K562 (cell line): Measurements from ENCODE around the gene CCDC18. TPM values are rescaled to one million over a fixed set of nuclear protein-coding genes. Genes with fewer than 3 reads are reported as not detected.

Experiments
- ATAC-seq: fragments of 200-7000 bp; cut with Tn5 transposase; 3 replicates; pipeline ENCODE4 v1.9.1; 2020; ENCODE audit warnings: moderate library complexity
- BruUV-seq: library from RNA; stranded (reverse); fragments of 400-500 nt; replicated peaks from 2 replicates; lab custom pipeline; 2021; lab: Mats Ljungman, UMichigan
- CTCF ChIA-PET: fragments of 300-600 bp; formaldehyde crosslinking; extraction: SDS; loops from one replicate; lab custom pipeline; 2021; ENCODE audit warnings: low intra/inter-chr PET ratio; lab: Yijun Ruan, JAX
- POLR2A ChIA-PET: fragments of 300-600, 350-650 bp; sonication (Branson Sonifier 250); formaldehyde crosslinking; extraction: SDS; loops from one replicate; lab custom pipeline; 2021; ENCODE audit warnings: antibody characterized with exemption, inconsistent platforms; lab: Yijun Ruan, JAX
- DNase-seq, 4 experiments: peaks; one replicate each; pipeline versions ENCODE4 v3.0.0 to v3.0.0-alpha.2; 2011 to 2018; ENCODE audit warnings: low spot score in 3 of 4, mixed read lengths in 3 of 4; ENCODE audit errors: extremely low read depth in 1 of 4
- FAIRE-seq: peaks from 2 replicates; lab custom pipeline; 2011; peaks lifted over from hg19 to GRCh38; lab: Jason Lieb, UNC
- H2AFZ ChIP-seq: 2 replicates; pipeline ENCODE4 v1.6.0; 2011; ENCODE audit warnings: low read depth, low read length, control low read depth, inconsistent platforms
- H3K27ac ChIP-seq: fragments of 200-600 bp; 3 replicates; pipeline ENCODE4 v1.8.0; 2011; ENCODE audit warnings: low read depth, mild to moderate bottlenecking, control low read depth, inconsistent platforms, low read length, moderate library complexity, mixed read lengths; ENCODE audit errors: extremely low read depth
- H3K27me3 ChIP-seq, 2 experiments: fragments of 300-600 bp in 1 of 2; 2 replicates in 1 of 2; 3 replicates in 1 of 2; pipeline versions ENCODE4 v1.6.0 to v1.8.0; 2011; ENCODE audit warnings: inconsistent platforms in 2 of 2, low read length in 2 of 2, mild to moderate bottlenecking in 1 of 2, mixed read lengths in 1 of 2, moderate library complexity in 1 of 2; ENCODE audit not compliant: control insufficient read depth in 2 of 2, insufficient read depth in 2 of 2
- H3K36me3 ChIP-seq: fragments of 300-600 bp; 3 replicates; pipeline ENCODE4 v1.8.0; 2011; ENCODE audit warnings: mild to moderate bottlenecking, low read length, inconsistent platforms; ENCODE audit not compliant: control insufficient read depth, insufficient read depth
- H3K4me1 ChIP-seq, 2 experiments: fragments of 200-600 bp in 1 of 2; replicated peaks in 1 of 2; 2 replicates in 1 of 2; 3 replicates in 1 of 2; pipeline versions ENCODE4 v1.5.1 to v1.8.0; 2011; ENCODE audit warnings: inconsistent platforms in 2 of 2, low read length in 2 of 2, mild to moderate bottlenecking in 1 of 2, mixed read lengths in 1 of 2, moderate library complexity in 1 of 2; ENCODE audit not compliant: control insufficient read depth in 2 of 2, insufficient read depth in 2 of 2
- H3K4me2 ChIP-seq: 2 replicates; pipeline ENCODE4 v1.6.1; 2011; ENCODE audit warnings: low read length, control low read depth, inconsistent platforms, mixed read lengths; ENCODE audit not compliant: insufficient read depth
- H3K4me3 ChIP-seq: fragments of 200-600 bp; sonication (generic), shearing (Covaris generic); 2 replicates; pipeline ENCODE4 v1.5.1; 2016; ENCODE audit warnings: control low read depth, inconsistent platforms
- H3K79me2 ChIP-seq: fragments of 200-600 bp; 3 replicates; pipeline ENCODE4 v1.8.0; 2011; ENCODE audit warnings: low read length, inconsistent platforms; ENCODE audit not compliant: control insufficient read depth, insufficient read depth
- H3K9ac ChIP-seq, 2 experiments: 2 replicates each; pipeline versions ENCODE4 v1.6.0 to v1.6.1; 2011; ENCODE audit warnings: low read depth in 2 of 2, low read length in 2 of 2, control low read depth in 1 of 2, inconsistent platforms in 1 of 2, mild to moderate bottlenecking in 1 of 2, mixed read lengths in 1 of 2; ENCODE audit not compliant: insufficient read depth in 1 of 2
- H3K9me1 ChIP-seq: one replicate; pipeline ENCODE4 v1.6.0; 2011; ENCODE audit warnings: inconsistent platforms, mild to moderate bottlenecking, low read length, moderate library complexity; ENCODE audit not compliant: control insufficient read depth, insufficient read depth
- H3K9me3 ChIP-seq: replicated peaks from 2 replicates; pipeline ENCODE4 v1.5.1; 2011; ENCODE audit warnings: low read depth, low read length, inconsistent platforms; ENCODE audit not compliant: control insufficient read depth, insufficient read depth
- H4K20me1 ChIP-seq: replicated peaks from 2 replicates; pipeline ENCODE4 v1.6.1; 2011; ENCODE audit warnings: low read length, inconsistent platforms, mixed read lengths; ENCODE audit not compliant: control insufficient read depth, insufficient read depth
- ASH1L ChIP-seq: fragments of 450-650 bp; IDR thresholded peaks from 2 replicates; pipeline ENCODE4 v1.6.1; 2018; ENCODE audit warnings: borderline replicate concordance, mild to moderate bottlenecking, low read depth; ENCODE audit not compliant: partially characterized antibody
- ELF4 ChIP-seq: fragments of 450-650 bp; formaldehyde crosslinking; IDR thresholded peaks from 2 replicates; pipeline ENCODE4 v1.4.0; 2022; ENCODE audit warnings: missing genetic modification characterization
- HOXB6 ChIP-seq: fragments of 250-450 bp; sonication (Bioruptor Pico); IDR thresholded peaks from 2 replicates; pipeline ENCODE4 v1.5.1; 2022; ENCODE audit warnings: mild to moderate bottlenecking, borderline replicate concordance
- IRF2 ChIP-seq: sonication (generic); formaldehyde crosslinking; IDR thresholded peaks from 2 replicates; pipeline ENCODE4 v1.8.1; 2022; ENCODE audit warnings: mild to moderate bottlenecking, missing genetic modification reagents
- KDM5B ChIP-seq: fragments of 200-600 bp; sonication (generic); IDR thresholded peaks from 2 replicates; pipeline ENCODE4 v1.6.1; 2012; ENCODE audit warnings: low read depth, mild to moderate bottlenecking, moderate library complexity, low read length, control low read depth, inconsistent platforms; ENCODE audit not compliant: insufficient replicate concordance
- MYBL2 ChIP-seq, 2 experiments: fragments of 450-650 bp in 1 of 2; sonication (generic) in 1 of 2; formaldehyde crosslinking in 1 of 2; IDR thresholded peaks; 2 replicates each; pipeline versions ENCODE4 v1.6.1 to v1.8.1; 2017 to 2022; ENCODE audit warnings: borderline replicate concordance in 1 of 2, inconsistent platforms in 1 of 2, low read depth in 1 of 2, mild to moderate bottlenecking in 1 of 2, missing genetic modification reagents in 1 of 2, moderate library complexity in 1 of 2
- POLR3A ChIP-seq: IDR thresholded peaks from 2 replicates; pipeline ENCODE4 v1.6.1; 2011; ENCODE audit warnings: borderline replicate concordance, mild to moderate bottlenecking, moderate library complexity; ENCODE audit not compliant: insufficient read length, insufficient read depth; ENCODE audit errors: extremely low read depth
- ZNF124 ChIP-seq: sonication (generic); formaldehyde crosslinking; IDR thresholded peaks from 2 replicates; pipeline ENCODE4 v1.8.1; 2022; ENCODE audit warnings: missing genetic modification reagents
- ZNF431 ChIP-seq: sonication (generic); formaldehyde crosslinking; IDR thresholded peaks from 2 replicates; pipeline ENCODE4 v1.8.0; 2022; ENCODE audit warnings: mild to moderate bottlenecking, missing genetic modification reagents
- whole genome bisulfite sequencing: fragments of 100-300 bp; shearing (Covaris generic); methylation state at CpG from one replicate; pipeline ENCODE4 v1.1.6; 2016; ENCODE audit warnings: low coverage, mixed read lengths; ENCODE audit not compliant: insufficient coverage; ENCODE audit errors: missing lambda C conversion rate; 5-methylcytosine and 5-hydroxymethylcytosine counted together
- in situ Hi-C: fragments of 300-500 bp; cut with MboI; formaldehyde crosslinking; loops from 4 replicates; pipeline ENCODE4 v1.15.0; 2018; ENCODE audit warnings: inconsistent platforms, mixed read lengths
- intact Hi-C: fragments of 100-400 bp; cut with micrococcal nuclease; formaldehyde crosslinking; loops from 2 replicates; pipeline ENCODE4 v1.14.2; 2022
- polyA plus RNA-seq, 8 experiments: library from polyadenylated mRNA; depleted of rRNA in 4 of 8; stranded (reverse) in 5 of 8; unstranded in 3 of 8; fragments of >200 nt; fragmentation: Nextera tagmentation in 2 of 8; fragmentation: Illumina TruSeq in 1 of 8; extraction: Ambion mirVana in 2 of 8; extraction: Trizol in 1 of 8; gene quantifications; 2 replicates each; pipeline versions ENCODE4 v1.2.1 to v1.2.3, GENCODE V29; 2011 to 2014; ENCODE audit warnings: inconsistent platforms in 1 of 8, missing spikeins in 1 of 8
- total RNA-seq, 7 experiments: library from RNA; depleted of rRNA in 6 of 7; stranded (reverse); fragments of >200 nt in 6 of 7; fragmentation: Illumina TruSeq in 2 of 7; extraction: Trizol in 2 of 7; gene quantifications; 2 replicates each; pipeline versions ENCODE4 v1.2.1 to v1.2.3, GENCODE V29; 2011 to 2021; ENCODE audit warnings: low replicate concordance in 1 of 7
- TF ChIP-seq, protein P1 (sequence below): sonication (generic); formaldehyde crosslinking; IDR thresholded peaks from 2 replicates; pipeline ENCODE4 v1.8.0; 2022; ENCODE audit warnings: missing genetic modification reagents, mild to moderate bottlenecking, borderline replicate concordance
- TF ChIP-seq, protein P2 (sequence below): sonication (generic); formaldehyde crosslinking; IDR thresholded peaks from 2 replicates; pipeline ENCODE4 v1.8.1; 2022; ENCODE audit warnings: missing genetic modification reagents
- TF ChIP-seq, protein P3 (sequence below): fragments of 250-450 bp; sonication (Bioruptor Pico); IDR thresholded peaks from 2 replicates; pipeline ENCODE4 v1.8.0; 2021; ENCODE audit warnings: mild to moderate bottlenecking, moderate library complexity

CCDC18 gene
- total and polyA plus RNA-seq, 9 of the 15 experiments (the other 6 are each of a cell fraction or from before 2014, with no cell fraction given), result 19.5 to 34.2 (median 24.3) TPM

DNA sequence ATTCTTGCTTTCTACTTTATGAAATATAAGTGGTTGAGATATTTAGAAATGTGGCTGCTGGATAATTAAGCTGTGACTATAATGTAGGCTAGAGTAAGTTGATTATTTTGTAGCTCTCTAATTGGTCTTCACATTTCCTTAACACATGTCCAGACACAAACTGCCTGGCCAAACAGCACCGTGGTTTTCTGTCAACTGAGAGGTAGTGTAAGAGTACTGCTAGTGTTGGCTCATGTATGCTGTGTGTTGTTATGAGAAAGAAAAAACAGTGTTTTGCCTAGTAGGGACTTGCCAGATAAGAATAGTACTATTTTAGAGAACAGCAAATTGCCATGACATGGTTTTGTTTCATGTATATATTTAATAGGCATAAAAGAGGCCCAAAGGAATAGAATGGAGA is 37.4 kb upstream of the CCDC18 start:
- ChIA-PET CTCF (no interaction called here), POLR2A (interaction anchor here (1.1 kb wide), 1 partner anchor 11 kb away, joined by 3 read pairs; no protein-coding TSS in a partner anchor)
- intact Hi-C loops, result no loop called here

More for the DNA sequence above, 37.4 kb upstream of the CCDC18 start:
- no peaks in the 10 kb centered on the region for H3K4me1 ChIP-seq
- DNase-seq (no peak), FAIRE-seq (no peak), ATAC-seq (no peak; the same call in 2 of the 3 replicates)
- no TSS peak for BruUV-seq
- no peak overlapping the region for H3K4me2 ChIP-seq
- in situ Hi-C loops, result no loop called here
- H3K79me2 ChIP-seq, result no peaks in the 10 kb centered on the region; the same call in 2 of the 3 replicates
- no peaks in the 10 kb centered on the region for H3K27me3 ChIP-seq
- no peak overlapping the region for H3K9ac ChIP-seq
- no peaks in the 10 kb centered on the region for H3K9me1 ChIP-seq
- no peak overlapping the region for H2AFZ ChIP-seq
- no peaks in the 10 kb centered on the region for H3K9me3 ChIP-seq
- 0 out of 2 replicates have a peak, but pooled peaks cover 3% of the 10 kb centered on the region for H4K20me1 ChIP-seq
- H3K4me3 ChIP-seq, result no peak overlapping the region
- H3K27ac ChIP-seq, result no peak overlapping the region
- 93% methylated on average over 1 of the region's 1 CpG for WGBS
- TF ChIP-seq IRF2 (CRISPR knock-in tag) (no peak), ASH1L (no peak), ZNF431 (no peak), ELF4 (no peak), MYBL2 (IDR thresholded peaks at IDR 0.05; ENCODE audit: low read depth) (no peak), MYBL2 (CRISPR knock-in tag; IDR thresholded peaks at IDR 0.05; ENCODE audit: borderline replicate concordance) (no peak), KDM5B (no peak), POLR3A (no peak), ZNF124 (no peak), HOXB6 (no peak)
- TF ChIP-seq, protein P1, sequence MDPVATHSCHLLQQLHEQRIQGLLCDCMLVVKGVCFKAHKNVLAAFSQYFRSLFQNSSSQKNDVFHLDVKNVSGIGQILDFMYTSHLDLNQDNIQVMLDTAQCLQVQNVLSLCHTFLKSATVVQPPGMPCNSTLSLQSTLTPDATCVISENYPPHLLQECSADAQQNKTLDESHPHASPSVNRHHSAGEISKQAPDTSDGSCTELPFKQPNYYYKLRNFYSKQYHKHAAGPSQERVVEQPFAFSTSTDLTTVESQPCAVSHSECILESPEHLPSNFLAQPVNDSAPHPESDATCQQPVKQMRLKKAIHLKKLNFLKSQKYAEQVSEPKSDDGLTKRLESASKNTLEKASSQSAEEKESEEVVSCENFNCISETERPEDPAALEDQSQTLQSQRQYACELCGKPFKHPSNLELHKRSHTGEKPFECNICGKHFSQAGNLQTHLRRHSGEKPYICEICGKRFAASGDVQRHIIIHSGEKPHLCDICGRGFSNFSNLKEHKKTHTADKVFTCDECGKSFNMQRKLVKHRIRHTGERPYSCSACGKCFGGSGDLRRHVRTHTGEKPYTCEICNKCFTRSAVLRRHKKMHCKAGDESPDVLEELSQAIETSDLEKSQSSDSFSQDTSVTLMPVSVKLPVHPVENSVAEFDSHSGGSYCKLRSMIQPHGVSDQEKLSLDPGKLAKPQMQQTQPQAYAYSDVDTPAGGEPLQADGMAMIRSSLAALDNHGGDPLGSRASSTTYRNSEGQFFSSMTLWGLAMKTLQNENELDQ (CRISPR knock-in tag), result no peak
- TF ChIP-seq, protein P2, sequence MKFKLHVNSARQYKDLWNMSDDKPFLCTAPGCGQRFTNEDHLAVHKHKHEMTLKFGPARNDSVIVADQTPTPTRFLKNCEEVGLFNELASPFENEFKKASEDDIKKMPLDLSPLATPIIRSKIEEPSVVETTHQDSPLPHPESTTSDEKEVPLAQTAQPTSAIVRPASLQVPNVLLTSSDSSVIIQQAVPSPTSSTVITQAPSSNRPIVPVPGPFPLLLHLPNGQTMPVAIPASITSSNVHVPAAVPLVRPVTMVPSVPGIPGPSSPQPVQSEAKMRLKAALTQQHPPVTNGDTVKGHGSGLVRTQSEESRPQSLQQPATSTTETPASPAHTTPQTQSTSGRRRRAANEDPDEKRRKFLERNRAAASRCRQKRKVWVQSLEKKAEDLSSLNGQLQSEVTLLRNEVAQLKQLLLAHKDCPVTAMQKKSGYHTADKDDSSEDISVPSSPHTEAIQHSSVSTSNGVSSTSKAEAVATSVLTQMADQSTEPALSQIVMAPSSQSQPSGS (CRISPR knock-in tag), result no peak
- TF ChIP-seq, protein P3, sequence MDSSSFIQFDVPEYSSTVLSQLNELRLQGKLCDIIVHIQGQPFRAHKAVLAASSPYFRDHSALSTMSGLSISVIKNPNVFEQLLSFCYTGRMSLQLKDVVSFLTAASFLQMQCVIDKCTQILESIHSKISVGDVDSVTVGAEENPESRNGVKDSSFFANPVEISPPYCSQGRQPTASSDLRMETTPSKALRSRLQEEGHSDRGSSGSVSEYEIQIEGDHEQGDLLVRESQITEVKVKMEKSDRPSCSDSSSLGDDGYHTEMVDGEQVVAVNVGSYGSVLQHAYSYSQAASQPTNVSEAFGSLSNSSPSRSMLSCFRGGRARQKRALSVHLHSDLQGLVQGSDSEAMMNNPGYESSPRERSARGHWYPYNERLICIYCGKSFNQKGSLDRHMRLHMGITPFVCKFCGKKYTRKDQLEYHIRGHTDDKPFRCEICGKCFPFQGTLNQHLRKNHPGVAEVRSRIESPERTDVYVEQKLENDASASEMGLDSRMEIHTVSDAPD, result no peak
- H3K36me3 ChIP-seq, result peaks cover 56% of the 10 kb centered on the region
